Skeletal muscle satellite cell (primary cell): ENCODE results near the gene COL4A1.
A peak's percentile ranks its signal among the peaks of the same experiment; 100 is the strongest.

Experiments
- H3K27me3 ChIP-seq: 2 replicates; pipeline ENCODE4 v1.7.0; 2013; ENCODE audit warnings: low read length; ENCODE audit not compliant: control insufficient read depth, insufficient read depth
- H3K36me3 ChIP-seq: 2 replicates; pipeline ENCODE4 v1.7.0; 2013; ENCODE audit warnings: mild to moderate bottlenecking, control low read depth, low read length; ENCODE audit not compliant: insufficient read depth
- H3K4me1 ChIP-seq: 2 replicates; pipeline ENCODE4 v1.7.0; 2013; ENCODE audit warnings: low read length; ENCODE audit not compliant: control insufficient read depth, insufficient read depth
- H3K4me2 ChIP-seq: 2 replicates; pipeline ENCODE4 v1.7.0; 2013; ENCODE audit warnings: mild to moderate bottlenecking, low read length
- H3K4me3 ChIP-seq: 2 replicates; pipeline ENCODE4 v1.7.0; 2013; ENCODE audit warnings: low read length
- H3K9ac ChIP-seq: 2 replicates; pipeline ENCODE4 v1.7.0; 2013; ENCODE audit warnings: mild to moderate bottlenecking, low read depth, low read length, moderate library complexity
- H3K9me3 ChIP-seq: replicated peaks from 2 replicates; pipeline ENCODE4 v1.7.0; 2013; ENCODE audit warnings: mild to moderate bottlenecking, control low read depth, low read length

The COL4A1 gene

GRCh38 chr13:110340812-110341444, 34.0 kb upstream of the COL4A1 start:
- no peak overlapping the region for H3K4me3 ChIP-seq
- H3K27me3 ChIP-seq: no peaks in the 10 kb centered on the region
- peak overlapping the region; percentile 21 for H3K4me2 ChIP-seq
- H3K4me1 ChIP-seq: peaks cover 48% of the 10 kb centered on the region
- H3K9ac ChIP-seq: peak overlapping the region; percentile 52
- H3K9me3 ChIP-seq: no peaks in the 10 kb centered on the region
- H3K36me3 ChIP-seq: no peaks in the 10 kb centered on the region

- Histone ChIP-seq H3K9ac (peak overlapping the region; percentile 52), H3K4me1 (peaks cover 48% of the 10 kb centered on the region), H3K36me3 (peaks cover 3% of the 10 kb centered on the region), H3K27me3 (no peaks in the 10 kb centered on the region), H3K9me3 (no peaks in the 10 kb centered on the region), H3K4me3 (no peak overlapping the region), H3K4me2 (peak overlapping the region; percentile 21)
These were observed 33.1 kb upstream of the COL4A1 start for GRCh38 chr13:110339975-110340550.

GRCh38 chr13:110339263-110339662, 32.3 kb upstream of the COL4A1 start:
- Histone ChIP-seq H3K36me3 (peaks cover 3% of the 10 kb centered on the region), H3K4me2 (no peak overlapping the region), H3K4me1 (peaks cover 48% of the 10 kb centered on the region), H3K9me3 (no peaks in the 10 kb centered on the region), H3K4me3 (no peak overlapping the region), H3K9ac (peak overlapping the region; percentile 11), H3K27me3 (no peaks in the 10 kb centered on the region)

GRCh38 chr13:110338441-110339101, 31.6 kb upstream of the COL4A1 start:
- H3K27me3 ChIP-seq: no peaks in the 10 kb centered on the region
- peaks cover 48% of the 10 kb centered on the region for H3K4me1 ChIP-seq
- H3K36me3 ChIP-seq: peaks cover 3% of the 10 kb centered on the region
- H3K4me2 ChIP-seq: peak overlapping the region; percentile 13
- H3K9ac ChIP-seq: peak overlapping the region; percentile 11
- H3K4me3 ChIP-seq: no peak overlapping the region
- H3K9me3 ChIP-seq: no peaks in the 10 kb centered on the region

- peak overlapping the region; percentile 34 for H3K9ac ChIP-seq
These were observed 30.3 kb upstream of the COL4A1 start for GRCh38 chr13:110337247-110337646.

GRCh38 chr13:110336681-110337080, 29.7 kb upstream of the COL4A1 start:
- Histone ChIP-seq H3K9ac (peak overlapping the region; percentile 34), H3K4me1 (peaks cover 62% of the 10 kb centered on the region), H3K4me3 (peak overlapping the region; percentile 1), H3K4me2 (peak overlapping the region; percentile 35), H3K9me3 (no peaks in the 10 kb centered on the region), H3K27me3 (no peaks in the 10 kb centered on the region), H3K36me3 (peaks cover 9% of the 10 kb centered on the region)

More at GRCh38 chr13:110337247-110337646, 30.3 kb upstream of the COL4A1 start:
- H3K27me3 ChIP-seq: no peaks in the 10 kb centered on the region
- H3K4me2 ChIP-seq: peak overlapping the region; percentile 35
- H3K36me3 ChIP-seq: peaks cover 5% of the 10 kb centered on the region
- H3K4me1 ChIP-seq: peaks cover 59% of the 10 kb centered on the region
- H3K4me3 ChIP-seq: peak overlapping the region; percentile 1
- no peaks in the 10 kb centered on the region for H3K9me3 ChIP-seq

- H3K9me3 ChIP-seq: no peaks in the 10 kb centered on the region
- no peak overlapping the region for H3K4me3 ChIP-seq
- H3K9ac ChIP-seq: no peak overlapping the region
- H3K4me1 ChIP-seq: peaks cover 62% of the 10 kb centered on the region
- peaks cover 9% of the 10 kb centered on the region for H3K36me3 ChIP-seq
- no peaks in the 10 kb centered on the region for H3K27me3 ChIP-seq
- no peak overlapping the region for H3K4me2 ChIP-seq
These were observed 29.2 kb upstream of the COL4A1 start for GRCh38 chr13:110336108-110336507.

GRCh38 chr13:110334841-110335490, 28.0 kb upstream of the COL4A1 start:
- Histone ChIP-seq H3K4me2 (no peak overlapping the region), H3K9me3 (no peaks in the 10 kb centered on the region), H3K36me3 (peaks cover 9% of the 10 kb centered on the region), H3K9ac (no peak overlapping the region), H3K4me1 (peaks cover 65% of the 10 kb centered on the region), H3K4me3 (no peak overlapping the region), H3K27me3 (no peaks in the 10 kb centered on the region)

GRCh38 chr13:110334256-110334655, 27.3 kb upstream of the COL4A1 start:
- Histone ChIP-seq H3K27me3 (no peaks in the 10 kb centered on the region), H3K9ac (no peak overlapping the region), H3K36me3 (peaks cover 9% of the 10 kb centered on the region), H3K4me3 (no peak overlapping the region), H3K4me2 (no peak overlapping the region), H3K4me1 (peaks cover 70% of the 10 kb centered on the region), H3K9me3 (no peaks in the 10 kb centered on the region)

- H3K9me3 ChIP-seq: no peaks in the 10 kb centered on the region
- H3K36me3 ChIP-seq: peaks cover 9% of the 10 kb centered on the region
- H3K4me3 ChIP-seq: no peak overlapping the region
- H3K9ac ChIP-seq: no peak overlapping the region
- H3K4me1 ChIP-seq: peaks cover 70% of the 10 kb centered on the region
- no peaks in the 10 kb centered on the region for H3K27me3 ChIP-seq
- H3K4me2 ChIP-seq: no peak overlapping the region
These were observed 26.9 kb upstream of the COL4A1 start for GRCh38 chr13:110333837-110334236.

- Histone ChIP-seq H3K27me3 (no peaks in the 10 kb centered on the region), H3K4me3 (no peak overlapping the region), H3K4me1 (peaks cover 70% of the 10 kb centered on the region), H3K36me3 (peaks cover 9% of the 10 kb centered on the region), H3K4me2 (no peak overlapping the region), H3K9me3 (no peaks in the 10 kb centered on the region), H3K9ac (no peak overlapping the region)
These were observed 25.8 kb upstream of the COL4A1 start for GRCh38 chr13:110332750-110333149.
